Measurements from ENCODE around the gene PLXNA3. TPM values are rescaled to one million over a fixed set of nuclear protein-coding genes. Genes with fewer than 3 reads are reported as not detected.
A peak's percentile ranks its signal among the peaks of the same experiment; 100 is the strongest.

The PLXNA3 gene
- total RNA-seq, 1 donor from 2014 or later, result 458 TPM

- peaks cover 6% of the 10 kb centered on the region for H3K4me1 Mint-ChIP-seq (ENCODE audit: low read depth, unreplicated experiment)
- no peaks in the 10 kb centered on the region for H3K9me3 Mint-ChIP-seq (ENCODE audit: unreplicated experiment)
- no peak for TF ChIP-seq CTCF (IDR thresholded peaks at IDR 0.05; ENCODE audit: partially characterized antibody, unreplicated experiment)
- DNase-seq, result no peak
- no peaks in the 10 kb centered on the region for H3K36me3 Mint-ChIP-seq (ENCODE audit: unreplicated experiment)
- H3K4me3 Mint-ChIP-seq (ENCODE audit: unreplicated experiment), result peak overlapping the region; percentile 87
- no peaks in the 10 kb centered on the region for H3K27me3 Mint-ChIP-seq (ENCODE audit: unreplicated experiment)
- H3K27ac Mint-ChIP-seq (ENCODE audit: unreplicated experiment), result peak overlapping the region; percentile 86
These were observed 58.6 kb downstream of the PLXNA3 start for GRCh38 chrX:154516656-154517100.

DNA sequence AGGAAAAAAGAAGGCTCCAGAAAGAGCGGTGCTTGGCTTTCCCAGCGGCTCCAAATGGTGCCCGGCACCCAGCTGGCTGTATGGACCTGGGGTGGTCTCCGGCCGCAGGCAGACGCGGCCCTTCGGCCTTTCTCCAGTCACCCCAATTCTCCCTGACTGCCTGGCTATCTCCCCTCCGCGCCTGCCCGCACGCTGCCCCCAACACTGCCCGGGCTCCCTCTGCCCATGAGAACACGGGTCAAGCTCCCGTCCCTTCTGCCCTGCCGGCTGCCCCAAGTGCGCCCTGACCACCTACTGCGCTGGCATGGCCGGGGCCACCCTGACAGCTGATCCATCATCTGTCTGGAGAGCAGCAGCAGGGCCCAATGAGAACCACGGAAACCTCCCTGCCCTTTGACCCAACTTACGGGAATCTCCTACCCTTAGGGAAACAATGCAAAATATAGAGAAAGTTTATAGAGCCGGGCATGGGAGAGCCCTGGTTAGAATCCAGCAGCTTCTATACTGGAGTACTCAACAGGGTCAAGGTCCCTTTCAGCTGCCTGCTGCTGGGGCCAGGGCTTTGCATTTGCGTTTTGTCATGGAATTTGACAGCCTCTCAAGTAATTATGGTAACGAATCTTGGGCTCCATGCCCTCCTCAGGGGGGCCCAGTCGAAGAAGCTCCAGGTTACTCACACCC is 59.2 kb downstream of the PLXNA3 start:
- H3K4me1 Mint-ChIP-seq (ENCODE audit: low read depth, unreplicated experiment), result peaks cover 6% of the 10 kb centered on the region
- TF ChIP-seq CTCF (IDR thresholded peaks at IDR 0.05; ENCODE audit: partially characterized antibody, unreplicated experiment), result no peak
- peak overlapping the region; percentile 8 for H3K27ac Mint-ChIP-seq (ENCODE audit: unreplicated experiment)
- DNase-seq, result no peak
- H3K9me3 Mint-ChIP-seq (ENCODE audit: unreplicated experiment), result peaks cover 2% of the 10 kb centered on the region
- no peaks in the 10 kb centered on the region for H3K36me3 Mint-ChIP-seq (ENCODE audit: unreplicated experiment)
- no peaks in the 10 kb centered on the region for H3K27me3 Mint-ChIP-seq (ENCODE audit: unreplicated experiment)
- H3K4me3 Mint-ChIP-seq (ENCODE audit: unreplicated experiment), result no peak overlapping the region

DNA sequence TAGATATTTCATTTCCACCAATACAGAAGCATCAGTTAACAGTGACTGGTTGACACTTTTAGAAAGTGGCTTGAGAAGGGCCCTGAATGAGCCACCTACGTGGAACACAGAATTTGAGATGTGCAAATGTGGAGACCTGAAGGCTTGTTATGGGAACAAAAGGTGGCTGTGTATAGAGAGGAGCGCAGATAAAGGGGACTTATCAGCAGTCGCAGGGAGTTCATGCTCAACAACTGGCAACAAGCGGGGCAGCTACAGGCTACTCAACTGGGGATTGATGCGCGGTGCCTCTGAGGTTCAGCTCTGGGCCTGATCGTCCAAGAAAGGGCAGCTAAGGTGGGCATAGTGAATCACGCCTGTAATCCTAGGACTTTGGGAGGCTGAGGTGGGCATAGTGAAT is 61.3 kb downstream of the PLXNA3 start:
- H3K4me1 Mint-ChIP-seq (ENCODE audit: low read depth, unreplicated experiment), result peaks cover 6% of the 10 kb centered on the region
- no peaks in the 10 kb centered on the region for H3K36me3 Mint-ChIP-seq (ENCODE audit: unreplicated experiment)
- DNase-seq, result no peak
- no peak for TF ChIP-seq CTCF (IDR thresholded peaks at IDR 0.05; ENCODE audit: partially characterized antibody, unreplicated experiment)
- H3K4me3 Mint-ChIP-seq (ENCODE audit: unreplicated experiment), result no peak overlapping the region
- H3K9me3 Mint-ChIP-seq (ENCODE audit: unreplicated experiment), result peaks cover 2% of the 10 kb centered on the region
- H3K27ac Mint-ChIP-seq (ENCODE audit: unreplicated experiment), result no peak overlapping the region
- no peaks in the 10 kb centered on the region for H3K27me3 Mint-ChIP-seq (ENCODE audit: unreplicated experiment)

GRCh38 chrX:154525606-154526490 is 67.8 kb downstream of the PLXNA3 start:
- H3K27me3 Mint-ChIP-seq (ENCODE audit: unreplicated experiment), result peaks cover 1% of the 10 kb centered on the region

More at GRCh38 chrX:154525606-154526490, 67.8 kb downstream of the PLXNA3 start:
- H3K4me1 Mint-ChIP-seq (ENCODE audit: low read depth, unreplicated experiment), result peaks cover 3% of the 10 kb centered on the region
- peaks cover 4% of the 10 kb centered on the region for H3K9me3 Mint-ChIP-seq (ENCODE audit: unreplicated experiment)
- no peak overlapping the region for H3K4me3 Mint-ChIP-seq (ENCODE audit: unreplicated experiment)
- no peaks in the 10 kb centered on the region for H3K36me3 Mint-ChIP-seq (ENCODE audit: unreplicated experiment)
- TF ChIP-seq CTCF (IDR thresholded peaks at IDR 0.05; ENCODE audit: partially characterized antibody, unreplicated experiment), result no peak
- no peak for DNase-seq
- no peak overlapping the region for H3K27ac Mint-ChIP-seq (ENCODE audit: unreplicated experiment)
